AG04450 (cell line): Measurements from ENCODE around the gene METRNL. TPM values are rescaled to one million over a fixed set of nuclear protein-coding genes. Genes with fewer than 3 reads are reported as not detected.

Source experiments
- CTCF ChIA-PET: fragments of 300-600, 350-600 bp; formaldehyde crosslinking; extraction: SDS; loops from one replicate; lab custom pipeline; 2022; ENCODE audit warnings: antibody characterized with exemption, inconsistent platforms; lab: Charles Lee
- POLR2A ChIA-PET: fragments of 350-600 bp; formaldehyde crosslinking; extraction: SDS; loops from one replicate; lab custom pipeline; 2021; ENCODE audit warnings: antibody characterized with exemption, inconsistent platforms; lab: Yijun Ruan, JAX
- DNase-seq: peaks from one replicate; pipeline ENCODE4 v3.0.0-alpha.2; 2011; ENCODE audit warnings: low read depth, low spot score
- H3K27ac ChIP-seq: one replicate; pipeline ENCODE4 v1.5.1; 2012; ENCODE audit warnings: low read depth, low read length, control low read depth
- H3K27me3 ChIP-seq: one replicate; pipeline ENCODE4 v1.6.0; 2012; ENCODE audit warnings: low read length; ENCODE audit not compliant: control insufficient read depth, insufficient read depth
- H3K4me3 ChIP-seq: 2 replicates; pipeline ENCODE4 v1.5.1; 2011; ENCODE audit warnings: mild to moderate bottlenecking, low read depth, low read length, control low read depth
- H3K9me3 ChIP-seq: 2 replicates; pipeline ENCODE4 v1.5.1; 2012; ENCODE audit warnings: low read length; ENCODE audit not compliant: control insufficient read depth, insufficient read depth
- CTCF ChIP-seq: IDR thresholded peaks from 2 replicates; pipeline ENCODE4 v1.5.1; 2011; ENCODE audit warnings: low read depth, low read length, control low read depth, inconsistent platforms
- polyA plus RNA-seq: library from polyadenylated mRNA; depleted of rRNA; stranded (reverse); fragments of >200 nt; gene quantifications from 2 replicates; pipeline ENCODE4 v1.2.3, GENCODE V29; 2011

Gene METRNL
- polyA plus RNA-seq, 1 experiment: 10.9 TPM

GRCh38 chr17:83111516-83112282 is 32.3 kb downstream of the METRNL start:
- POLR2A ChIA-PET: no interaction called here
- H3K27ac ChIP-seq: no peak overlapping the region
- peaks cover 21% of the 10 kb centered on the region for H3K9me3 ChIP-seq
- H3K4me3 ChIP-seq: no peak overlapping the region
- CTCF ChIA-PET: no interaction called here
- TF ChIP-seq CTCF: no peak
- DNase-seq: no peak
- H3K27me3 ChIP-seq: no peaks in the 10 kb centered on the region

DNA sequence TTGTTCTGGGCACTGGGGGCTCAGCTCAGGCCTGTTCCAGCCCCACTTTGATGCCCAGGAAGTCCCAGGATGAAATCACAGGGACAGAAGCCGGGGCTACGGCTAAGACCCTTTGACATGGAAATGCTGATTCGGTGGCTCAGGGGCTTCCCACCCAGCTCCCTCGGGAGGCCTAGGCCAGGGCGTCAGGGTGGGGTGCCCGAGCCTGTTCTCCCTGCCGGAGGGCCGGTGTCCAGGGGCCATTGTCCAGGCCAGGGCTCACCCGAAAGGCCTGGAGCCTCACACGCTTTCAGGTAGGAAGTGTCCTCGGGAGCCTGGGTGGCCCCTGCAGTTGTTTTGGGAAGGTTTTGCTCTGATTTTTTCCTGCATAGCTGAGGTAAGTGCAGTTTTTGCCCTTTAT is 34.0 kb downstream of the METRNL start:
- DNase-seq: no peak
- CTCF ChIA-PET: no interaction called here
- TF ChIP-seq CTCF: no peak
- H3K4me3 ChIP-seq: no peak overlapping the region
- peaks cover 19% of the 10 kb centered on the region for H3K9me3 ChIP-seq
- POLR2A ChIA-PET: no interaction called here
- H3K27ac ChIP-seq: no peak overlapping the region
- H3K27me3 ChIP-seq: no peaks in the 10 kb centered on the region

GRCh38 chr17:83113792-83114191 is 34.4 kb downstream of the METRNL start:
- Histone ChIP-seq H3K9me3 (peaks cover 15% of the 10 kb centered on the region), H3K4me3 (no peak overlapping the region), H3K27me3 (peaks cover 1% of the 10 kb centered on the region), H3K27ac (no peak overlapping the region)
- POLR2A ChIA-PET: no interaction called here
- no peak for TF ChIP-seq CTCF
- CTCF ChIA-PET: no interaction called here
- no peak for DNase-seq

GRCh38 chr17:83114706-83115105 is 35.3 kb downstream of the METRNL start:
- CTCF ChIA-PET: no interaction called here
- H3K27me3 ChIP-seq: peaks cover 3% of the 10 kb centered on the region
- peaks cover 6% of the 10 kb centered on the region; the same call in 1 of the 2 replicates for H3K9me3 ChIP-seq
- no peak for DNase-seq
- POLR2A ChIA-PET: no interaction called here
- H3K4me3 ChIP-seq: no peak overlapping the region
- H3K27ac ChIP-seq: no peak overlapping the region
- no peak for TF ChIP-seq CTCF

DNA sequence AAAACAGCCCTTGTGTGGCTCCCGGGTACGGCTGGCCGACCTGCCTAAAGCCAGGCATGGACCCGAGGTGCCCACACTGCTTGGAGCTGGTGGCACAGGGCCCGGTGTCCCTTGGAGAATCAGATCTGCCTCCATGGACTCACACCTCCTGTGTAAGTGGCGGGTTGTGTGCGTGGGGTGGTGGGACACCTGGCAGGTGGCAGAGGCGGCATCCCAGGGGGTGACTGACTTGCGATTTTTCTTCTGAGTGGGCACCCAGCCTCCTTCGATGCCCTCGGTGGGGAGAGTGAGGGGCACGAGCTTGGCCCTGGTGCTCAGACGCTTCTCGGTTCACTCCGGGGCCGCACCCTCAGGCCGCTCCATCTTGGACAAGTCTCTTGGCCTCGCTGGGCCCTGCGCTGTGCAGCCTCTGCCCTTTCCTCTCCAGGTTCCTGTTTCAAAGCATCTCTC is 35.8 kb downstream of the METRNL start:
- Histone ChIP-seq H3K9me3 (peaks cover 6% of the 10 kb centered on the region; the same call in 1 of the 2 replicates), H3K27ac (no peak overlapping the region), H3K27me3 (peaks cover 4% of the 10 kb centered on the region), H3K4me3 (no peak overlapping the region)
- ChIA-PET POLR2A (no interaction called here), CTCF (no interaction called here)
- TF ChIP-seq CTCF: no peak
- no peak for DNase-seq
